Measurements from ENCODE around the gene ITGAD.
A peak's percentile ranks its signal among the peaks of the same experiment; 100 is the strongest.

The ITGAD gene

GRCh38 chr16:31354394-31355291 lies 38.5 kb upstream of the ITGAD start, which contains the start of gene ITGAX:
Gene ITGAX, plus strand, starts transcription at chr16:31355176. Its CDS starts 79 bp downstream, at chr16:31355255.
- TF ChIP-seq ZFP3 (CRISPR knock-in tag; IDR thresholded peaks at IDR 0.05) (no peak), ZNF8 (CRISPR knock-in tag; IDR thresholded peaks at IDR 0.05) (no peak), CSDC2 (CRISPR knock-in tag; IDR thresholded peaks at IDR 0.05) (no peak), PPARA (CRISPR knock-in tag; IDR thresholded peaks at IDR 0.05; ENCODE audit: borderline replicate concordance) (no peak), RARB (CRISPR knock-in tag; IDR thresholded peaks at IDR 0.05) (no peak), GLIS3 (CRISPR knock-in tag; IDR thresholded peaks at IDR 0.05) (no peak), ZFP30 (CRISPR knock-in tag; IDR thresholded peaks at IDR 0.05) (no peak), ISL1 (CRISPR knock-in tag; IDR thresholded peaks at IDR 0.05) (no peak), ZNF565 (CRISPR knock-in tag; conservative IDR thresholded peaks at IDR 0.05; ENCODE audit: low read depth) (no peak), ARNTL (CRISPR knock-in tag; IDR thresholded peaks at IDR 0.05; ENCODE audit: borderline replicate concordance, low read depth) (no peak), ZNF70 (CRISPR knock-in tag; IDR thresholded peaks at IDR 0.05) (no peak), OSR1 (CRISPR knock-in tag; IDR thresholded peaks at IDR 0.05) (no peak), ZC3H10 (CRISPR knock-in tag; IDR thresholded peaks at IDR 0.05) (no peak), SNAI2 (CRISPR knock-in tag; IDR thresholded peaks at IDR 0.05) (no peak), TOX (CRISPR knock-in tag; IDR thresholded peaks at IDR 0.05; ENCODE audit: borderline replicate concordance) (no peak), BACH2 (CRISPR knock-in tag; IDR thresholded peaks at IDR 0.05; ENCODE audit: borderline replicate concordance) (no peak)
- TF ChIP-seq, protein P1, sequence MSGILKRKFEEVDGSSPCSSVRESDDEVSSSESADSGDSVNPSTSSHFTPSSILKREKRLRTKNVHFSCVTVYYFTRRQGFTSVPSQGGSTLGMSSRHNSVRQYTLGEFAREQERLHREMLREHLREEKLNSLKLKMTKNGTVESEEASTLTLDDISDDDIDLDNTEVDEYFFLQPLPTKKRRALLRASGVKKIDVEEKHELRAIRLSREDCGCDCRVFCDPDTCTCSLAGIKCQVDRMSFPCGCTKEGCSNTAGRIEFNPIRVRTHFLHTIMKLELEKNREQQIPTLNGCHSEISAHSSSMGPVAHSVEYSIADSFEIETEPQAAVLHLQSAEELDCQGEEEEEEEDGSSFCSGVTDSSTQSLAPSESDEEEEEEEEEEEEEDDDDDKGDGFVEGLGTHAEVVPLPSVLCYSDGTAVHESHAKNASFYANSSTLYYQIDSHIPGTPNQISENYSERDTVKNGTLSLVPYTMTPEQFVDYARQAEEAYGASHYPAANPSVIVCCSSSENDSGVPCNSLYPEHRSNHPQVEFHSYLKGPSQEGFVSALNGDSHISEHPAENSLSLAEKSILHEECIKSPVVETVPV (CRISPR knock-in tag; IDR thresholded peaks at IDR 0.05), result no peak
- TF ChIP-seq, protein P2, sequence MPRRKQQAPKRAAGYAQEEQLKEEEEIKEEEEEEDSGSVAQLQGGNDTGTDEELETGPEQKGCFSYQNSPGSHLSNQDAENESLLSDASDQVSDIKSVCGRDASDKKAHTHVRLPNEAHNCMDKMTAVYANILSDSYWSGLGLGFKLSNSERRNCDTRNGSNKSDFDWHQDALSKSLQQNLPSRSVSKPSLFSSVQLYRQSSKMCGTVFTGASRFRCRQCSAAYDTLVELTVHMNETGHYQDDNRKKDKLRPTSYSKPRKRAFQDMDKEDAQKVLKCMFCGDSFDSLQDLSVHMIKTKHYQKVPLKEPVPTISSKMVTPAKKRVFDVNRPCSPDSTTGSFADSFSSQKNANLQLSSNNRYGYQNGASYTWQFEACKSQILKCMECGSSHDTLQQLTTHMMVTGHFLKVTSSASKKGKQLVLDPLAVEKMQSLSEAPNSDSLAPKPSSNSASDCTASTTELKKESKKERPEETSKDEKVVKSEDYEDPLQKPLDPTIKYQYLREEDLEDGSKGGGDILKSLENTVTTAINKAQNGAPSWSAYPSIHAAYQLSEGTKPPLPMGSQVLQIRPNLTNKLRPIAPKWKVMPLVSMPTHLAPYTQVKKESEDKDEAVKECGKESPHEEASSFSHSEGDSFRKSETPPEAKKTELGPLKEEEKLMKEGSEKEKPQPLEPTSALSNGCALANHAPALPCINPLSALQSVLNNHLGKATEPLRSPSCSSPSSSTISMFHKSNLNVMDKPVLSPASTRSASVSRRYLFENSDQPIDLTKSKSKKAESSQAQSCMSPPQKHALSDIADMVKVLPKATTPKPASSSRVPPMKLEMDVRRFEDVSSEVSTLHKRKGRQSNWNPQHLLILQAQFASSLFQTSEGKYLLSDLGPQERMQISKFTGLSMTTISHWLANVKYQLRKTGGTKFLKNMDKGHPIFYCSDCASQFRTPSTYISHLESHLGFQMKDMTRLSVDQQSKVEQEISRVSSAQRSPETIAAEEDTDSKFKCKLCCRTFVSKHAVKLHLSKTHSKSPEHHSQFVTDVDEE (CRISPR knock-in tag; IDR thresholded peaks at IDR 0.05), result no peak
- TF ChIP-seq, protein P3, sequence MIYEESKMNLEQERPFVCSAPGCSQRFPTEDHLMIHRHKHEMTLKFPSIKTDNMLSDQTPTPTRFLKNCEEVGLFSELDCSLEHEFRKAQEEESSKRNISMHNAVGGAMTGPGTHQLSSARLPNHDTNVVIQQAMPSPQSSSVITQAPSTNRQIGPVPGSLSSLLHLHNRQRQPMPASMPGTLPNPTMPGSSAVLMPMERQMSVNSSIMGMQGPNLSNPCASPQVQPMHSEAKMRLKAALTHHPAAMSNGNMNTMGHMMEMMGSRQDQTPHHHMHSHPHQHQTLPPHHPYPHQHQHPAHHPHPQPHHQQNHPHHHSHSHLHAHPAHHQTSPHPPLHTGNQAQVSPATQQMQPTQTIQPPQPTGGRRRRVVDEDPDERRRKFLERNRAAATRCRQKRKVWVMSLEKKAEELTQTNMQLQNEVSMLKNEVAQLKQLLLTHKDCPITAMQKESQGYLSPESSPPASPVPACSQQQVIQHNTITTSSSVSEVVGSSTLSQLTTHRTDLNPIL (CRISPR knock-in tag; IDR thresholded peaks at IDR 0.05; ENCODE audit: low read depth), result no peak
- ATAC-seq, result peak; percentile 35; the same call in 1 of the 3 replicates

DNA sequence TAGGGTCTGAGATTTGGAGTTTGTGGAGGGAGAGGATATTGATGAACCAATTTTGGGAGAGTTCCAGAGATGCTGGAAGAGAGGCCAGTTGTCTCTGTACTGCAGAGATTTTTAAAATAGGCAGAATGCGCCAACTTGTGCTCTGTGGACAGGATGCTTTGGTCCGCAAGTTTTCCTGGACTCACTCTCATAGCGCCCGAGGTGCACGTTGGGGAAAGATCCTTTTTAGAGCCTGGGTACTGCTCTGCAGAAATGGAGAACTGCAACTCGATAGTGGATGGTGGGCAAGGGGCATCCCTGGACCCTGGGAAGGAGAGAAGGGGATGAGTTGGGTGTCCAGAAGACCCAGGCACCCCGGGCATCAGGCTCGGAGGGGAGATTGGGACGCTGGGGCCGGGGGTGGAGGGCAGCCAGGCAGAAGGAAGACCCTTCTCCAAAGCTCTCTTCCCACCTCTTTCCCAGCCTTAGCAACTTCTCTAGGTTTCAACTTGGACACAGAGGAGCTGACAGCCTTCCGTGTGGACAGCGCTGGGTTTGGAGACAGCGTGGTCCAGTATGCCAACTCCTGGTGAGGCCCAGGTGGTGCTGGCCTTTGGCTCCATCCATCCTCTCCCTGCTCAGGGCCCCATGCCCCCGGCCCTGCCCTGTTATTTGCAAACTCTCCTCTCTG lies 37.6 kb upstream of the ITGAD start:
- TF ChIP-seq BACH2 (CRISPR knock-in tag; IDR thresholded peaks at IDR 0.05; ENCODE audit: borderline replicate concordance) (no peak), TCF4 (CRISPR knock-in tag; IDR thresholded peaks at IDR 0.05; ENCODE audit: borderline replicate concordance) (no peak), RARB (CRISPR knock-in tag; IDR thresholded peaks at IDR 0.05) (no peak), ZNF565 (CRISPR knock-in tag; conservative IDR thresholded peaks at IDR 0.05; ENCODE audit: low read depth) (no peak), CSDC2 (CRISPR knock-in tag; IDR thresholded peaks at IDR 0.05) (no peak), ZFP3 (CRISPR knock-in tag; IDR thresholded peaks at IDR 0.05) (no peak), OSR1 (CRISPR knock-in tag; IDR thresholded peaks at IDR 0.05) (no peak), ZFP30 (CRISPR knock-in tag; IDR thresholded peaks at IDR 0.05) (no peak), PATZ1 (CRISPR knock-in tag; IDR thresholded peaks at IDR 0.05; ENCODE audit: borderline replicate concordance) (no peak), ARNTL (CRISPR knock-in tag; IDR thresholded peaks at IDR 0.05; ENCODE audit: borderline replicate concordance, low read depth) (no peak), GLIS3 (CRISPR knock-in tag; IDR thresholded peaks at IDR 0.05) (no peak), ESRRG (CRISPR knock-in tag; IDR thresholded peaks at IDR 0.05) (no peak), TOX (CRISPR knock-in tag; IDR thresholded peaks at IDR 0.05; ENCODE audit: borderline replicate concordance) (no peak)
- TF ChIP-seq, protein P2 (CRISPR knock-in tag; IDR thresholded peaks at IDR 0.05), result no peak
- TF ChIP-seq, protein P3 (CRISPR knock-in tag; IDR thresholded peaks at IDR 0.05; ENCODE audit: low read depth), result no peak
- TF ChIP-seq, protein P1 (CRISPR knock-in tag; IDR thresholded peaks at IDR 0.05), result no peak
- ATAC-seq, result no peak
